GM12878 (cell line): ENCODE results near the gene EXOC5.

Experiments
- ATF3 ChIP-seq: IDR thresholded peaks from 2 replicates; pipeline ENCODE4 v1.6.1; 2011; ENCODE audit warnings: low read depth, mild to moderate bottlenecking, low read length, moderate library complexity, borderline replicate concordance; ENCODE audit errors: extremely low read depth
- CTCF ChIP-seq, 3 experiments: IDR thresholded peaks in 2 of 3; conservative IDR thresholded peaks in 1 of 3; 2 replicates each; pipeline ENCODE4 v1.5.1; 2011; ENCODE audit warnings: low read depth in 3 of 3, low read length in 3 of 3, mild to moderate bottlenecking in 3 of 3, control low read depth in 2 of 3, moderate library complexity in 2 of 3, inconsistent platforms in 1 of 3, mixed read lengths in 1 of 3; ENCODE audit not compliant: control insufficient read depth in 2 of 3, insufficient read depth in 1 of 3; ENCODE audit errors: extremely low read depth in 1 of 3
- PBX3 ChIP-seq: IDR thresholded peaks from 2 replicates; pipeline ENCODE4 v1.6.1; 2011; ENCODE audit warnings: mild to moderate bottlenecking, low read depth, low read length, moderate library complexity; ENCODE audit not compliant: insufficient replicate concordance
- POLR2AphosphoS5 ChIP-seq: IDR thresholded peaks from 2 replicates; pipeline ENCODE4 v1.6.1; 2011; ENCODE audit warnings: mild to moderate bottlenecking, low read length, inconsistent platforms
- TCF12 ChIP-seq: IDR thresholded peaks from 2 replicates; pipeline ENCODE4 v1.6.1; 2011; ENCODE audit warnings: low read depth, mild to moderate bottlenecking, low read length
- USF2 ChIP-seq: IDR thresholded peaks from 2 replicates; pipeline ENCODE4 v1.6.1; 2011; ENCODE audit warnings: low read depth, low read length, improper control_type of control experiment, borderline replicate concordance

GRCh38 chr14:57314396-57315089 is 45.8 kb upstream of the EXOC5 start:
- TF ChIP-seq CTCF (IDR thresholded peaks at IDR 0.05 in 2 of 3, conservative IDR thresholded peaks at IDR 0.05 in 1 of 3; ENCODE audit: control insufficient read depth in 2 of 3, extremely low read depth in 1 of 3, insufficient read depth in 1 of 3, low read depth in 3 of 3, low read length in 3 of 3) = no peak
- no peak for TF ChIP-seq PBX3
- TF ChIP-seq ATF3 = no peak
- no peak for TF ChIP-seq TCF12
- no peak for TF ChIP-seq POLR2AphosphoS5
- TF ChIP-seq USF2 = no peak
